Stimulated activated CD4-positive, alpha-beta T cell treated with anti-CD3 and anti-CD28 coated beads, Interleukin-4, amount 100 ng/mL, for 4 hours (primary cell): ENCODE measurements around the gene TMBIM1.

Experiments used
- DNase-seq, 2 experiments: peaks; one replicate each; pipeline ENCODE4 v3.0.0-alpha.2; 2020

The TMBIM1 gene

GRCh38 chr2:218253232-218253625 is 39.1 kb downstream of the TMBIM1 start:
- no peak for DNase-seq

- no peak for DNase-seq
These were observed 39.6 kb downstream of the TMBIM1 start for GRCh38 chr2:218252509-218253231.

- no peak for DNase-seq
These were observed 42.6 kb downstream of the TMBIM1 start for GRCh38 chr2:218249691-218250090.

- no peak for DNase-seq
These were observed 47.1 kb downstream of the TMBIM1 start for GRCh38 chr2:218245214-218245613.

- no peak for DNase-seq
These were observed 47.6 kb downstream of the TMBIM1 start for GRCh38 chr2:218244665-218245064.

GRCh38 chr2:218244204-218244603 is 48.1 kb downstream of the TMBIM1 start:
- DNase-seq: no peak

GRCh38 chr2:218238887-218239286 is 53.4 kb downstream of the TMBIM1 start:
- DNase-seq: no peak

GRCh38 chr2:218236829-218237228 is 55.5 kb downstream of the TMBIM1 start:
- no peak for DNase-seq

- no peak for DNase-seq
These were observed 57.3 kb downstream of the TMBIM1 start for GRCh38 chr2:218235017-218235416.

GRCh38 chr2:218234521-218234920 is 57.8 kb downstream of the TMBIM1 start:
- no peak for DNase-seq

GRCh38 chr2:218233543-218233942 is 58.8 kb downstream of the TMBIM1 start:
- no peak for DNase-seq

GRCh38 chr2:218230882-218231281 is 61.4 kb downstream of the TMBIM1 start:
- DNase-seq: no peak

GRCh38 chr2:218229851-218230250 is 62.5 kb downstream of the TMBIM1 start:
- no peak for DNase-seq

GRCh38 chr2:218229239-218229638 is 63.1 kb downstream of the TMBIM1 start:
- DNase-seq: peak in 1 of 2 experiments; percentile 42

- DNase-seq: no peak
These were observed 63.8 kb downstream of the TMBIM1 start for GRCh38 chr2:218228366-218229090.

- DNase-seq: no peak
These were observed 65.4 kb downstream of the TMBIM1 start for GRCh38 chr2:218226903-218227302.
